GM21576 (cell line): ENCODE results near the gene KIF9.
A peak's percentile ranks its signal among the peaks of the same experiment; 100 is the strongest.
"Not testable (repeated sequence)": the region's sequence is repeated elsewhere in the genome, so short reads cannot be mapped to it uniquely, and the experiment has no call there.

Experiments
- ATAC-seq: cut with Tn5 transposase; IDR thresholded peaks from one replicate; pipeline ENCODE4 v1.9.1; 2021; ENCODE audit warnings: mild to moderate bottlenecking, moderate library complexity; ENCODE audit not compliant: unreplicated experiment

Gene KIF9

GRCh38 chr3:47294392-47294791 lies 11.8 kb upstream of the KIF9 start:
- no peak for ATAC-seq

GRCh38 chr3:47293822-47294221 lies 11.2 kb upstream of the KIF9 start:
- ATAC-seq, result no peak

DNA sequence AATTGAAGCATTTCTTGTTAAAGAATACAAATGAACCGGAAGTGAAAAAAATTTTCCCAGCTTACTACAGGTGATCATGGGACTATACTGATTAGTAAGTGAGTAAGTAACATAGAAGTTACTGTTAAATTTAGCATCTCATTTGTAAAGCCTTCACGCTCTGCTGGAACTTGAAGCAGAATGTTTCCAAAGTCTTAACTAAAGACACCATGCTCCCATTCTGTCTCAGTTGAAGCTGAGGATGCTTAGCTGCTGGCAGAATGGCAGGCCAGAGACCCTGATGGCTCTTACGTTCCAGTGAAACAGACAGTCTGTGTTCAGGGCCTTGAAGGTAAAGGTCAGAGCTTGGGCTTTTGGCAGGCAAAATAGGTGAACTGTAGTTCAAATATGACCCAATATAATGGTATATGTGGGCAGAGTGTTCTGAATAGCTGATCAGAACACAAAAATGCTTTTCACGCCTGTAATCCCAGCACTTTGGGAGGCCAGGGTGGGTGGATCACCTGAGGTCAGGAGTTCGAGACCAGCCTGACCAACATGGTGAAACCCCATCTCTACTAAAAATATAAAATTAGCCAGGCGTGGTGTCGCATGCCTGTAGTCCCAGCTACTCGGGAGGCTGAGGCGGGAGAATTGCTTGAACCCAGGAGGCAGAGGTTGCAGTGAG lies 9.3 kb upstream of the KIF9 start:
- ATAC-seq, result peak; percentile 55

DNA sequence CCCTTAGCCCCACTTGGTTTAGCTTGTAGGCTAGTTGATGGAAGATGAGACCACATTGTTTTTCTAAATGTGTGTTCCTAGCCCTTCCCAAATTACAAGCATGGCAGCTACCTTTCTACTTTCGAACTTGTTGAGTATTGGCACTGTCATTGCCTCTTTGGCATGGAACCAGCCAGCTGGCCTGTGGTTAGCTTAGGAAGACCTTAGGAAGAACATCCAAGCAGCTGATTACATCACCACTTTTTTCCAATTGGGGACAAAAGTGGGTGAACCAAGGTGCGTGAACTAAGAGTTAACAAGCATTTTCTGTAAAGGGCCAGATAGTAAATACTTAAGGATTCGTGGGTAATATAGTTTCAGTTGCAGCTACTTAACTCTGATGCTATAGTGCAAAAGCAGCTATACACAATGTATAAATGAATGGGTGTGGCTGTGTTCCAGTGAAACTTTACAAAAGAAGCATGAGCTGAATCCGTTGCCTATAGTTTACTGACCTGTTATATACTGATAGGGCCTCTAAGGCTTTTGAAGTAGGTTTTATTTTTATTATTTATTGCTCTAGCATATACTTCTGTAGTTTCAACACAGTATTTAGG lies 8.7 kb upstream of the KIF9 start:
- no peak for ATAC-seq

GRCh38 chr3:47288966-47289910 lies 6.6 kb upstream of the KIF9 start:
- ATAC-seq, result no peak

DNA sequence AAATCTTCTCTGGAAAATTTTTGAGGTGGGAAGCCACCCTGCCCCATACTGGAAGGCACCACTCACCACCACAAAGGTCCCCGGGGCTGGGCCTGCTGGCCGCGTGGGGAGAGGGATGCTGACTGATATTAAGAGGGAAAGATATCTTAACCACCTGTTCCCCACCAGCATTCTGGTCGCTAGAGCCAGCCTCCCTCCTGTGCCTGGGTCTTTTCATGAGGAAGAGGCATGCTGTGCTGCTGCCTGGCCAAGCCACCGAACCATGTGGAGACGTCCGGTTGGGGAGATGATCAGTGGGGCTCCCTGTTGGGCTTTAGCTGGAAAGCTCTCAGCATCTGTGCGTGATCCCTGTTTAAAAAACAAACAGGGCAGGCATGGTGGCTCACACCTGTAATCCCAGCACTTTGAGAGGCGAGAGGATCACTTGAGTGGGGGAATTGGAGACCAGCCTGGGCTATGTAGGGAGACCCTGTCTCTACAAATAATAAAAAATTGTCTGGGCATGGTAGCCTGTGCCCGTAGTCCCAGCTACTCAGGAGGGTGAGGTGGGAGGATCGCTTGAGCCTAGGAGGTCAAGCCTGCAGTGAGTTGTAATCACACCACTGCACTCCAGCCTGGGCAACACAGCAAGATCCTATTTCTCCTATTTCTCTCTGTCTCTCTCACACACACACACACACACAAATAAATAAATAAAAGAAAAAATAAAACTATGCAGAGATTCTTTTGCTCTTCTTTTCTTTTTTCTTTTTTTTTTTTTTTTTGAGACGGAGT lies 1.2 kb upstream of the KIF9 start:
- no peak for ATAC-seq

DNA sequence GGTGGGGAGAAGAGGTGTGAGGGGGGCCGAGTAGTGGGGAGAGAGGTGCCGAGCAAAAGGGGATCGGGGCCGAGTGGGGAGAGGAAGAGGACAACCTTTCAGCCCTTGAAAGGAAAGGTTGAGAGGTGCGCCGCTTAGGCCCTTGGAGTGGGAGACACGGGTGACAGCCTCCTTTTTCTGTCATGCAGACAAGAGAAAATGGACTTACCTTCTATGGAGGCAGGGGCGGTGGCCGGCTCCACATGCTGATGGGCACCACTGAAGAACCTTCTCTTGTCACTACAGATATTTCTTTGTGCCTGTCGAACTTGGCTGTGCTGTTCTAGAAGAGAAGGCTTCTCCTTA lies 566 bp upstream of the KIF9 start:
- no peak for ATAC-seq

- no peak for ATAC-seq
Observed at GRCh38 chr3:47280519-47280918, 2.1 kb downstream of the KIF9 start.

DNA sequence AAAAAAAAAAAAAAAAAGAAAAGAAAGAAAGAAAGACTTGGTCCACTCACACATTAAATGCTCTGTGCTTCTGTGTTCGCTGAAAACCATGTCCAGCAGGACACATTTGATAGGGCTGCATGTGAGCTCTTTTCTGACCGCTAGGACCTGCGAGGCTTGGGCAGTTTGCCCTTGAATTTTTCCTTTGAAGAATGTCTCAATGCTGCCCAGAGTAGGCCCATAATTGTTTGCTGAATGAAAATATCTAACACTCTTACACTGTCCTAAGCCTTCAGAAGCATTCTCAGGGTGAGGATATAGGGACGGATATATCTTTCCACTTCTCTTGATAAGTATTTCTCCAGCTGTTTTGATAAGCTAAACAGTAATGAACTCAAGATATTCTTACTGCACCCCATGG lies 6.0 kb downstream of the KIF9 start:
- no peak for ATAC-seq

DNA sequence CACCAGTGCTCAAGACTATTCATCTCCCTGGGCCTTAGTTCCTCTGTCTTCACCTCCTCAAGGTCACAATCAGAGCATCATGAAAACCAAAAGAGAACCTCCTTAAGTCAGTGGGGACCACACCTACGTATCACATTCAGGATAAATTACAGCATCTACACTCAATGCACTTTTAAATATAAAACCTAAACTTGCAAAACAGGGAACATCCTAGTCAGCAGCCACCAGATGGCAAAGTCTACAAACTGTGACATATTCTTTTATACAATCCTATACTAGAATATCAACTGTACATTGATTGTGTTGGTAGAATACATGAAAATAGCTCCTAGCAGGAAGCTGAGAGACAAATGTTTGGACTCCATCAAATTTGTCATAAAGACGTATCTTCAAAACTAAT lies 7.9 kb downstream of the KIF9 start:
- ATAC-seq, result no peak

GRCh38 chr3:47273564-47273963 lies 9.0 kb downstream of the KIF9 start:
- no peak for ATAC-seq

GRCh38 chr3:47270526-47270925 lies 12.1 kb downstream of the KIF9 start:
- ATAC-seq, result no peak

GRCh38 chr3:47267490-47267824 lies 15.1 kb downstream of the KIF9 start:
- ATAC-seq, result no peak

GRCh38 chr3:47266709-47267489 lies 15.7 kb downstream of the KIF9 start:
- no peak for ATAC-seq

DNA sequence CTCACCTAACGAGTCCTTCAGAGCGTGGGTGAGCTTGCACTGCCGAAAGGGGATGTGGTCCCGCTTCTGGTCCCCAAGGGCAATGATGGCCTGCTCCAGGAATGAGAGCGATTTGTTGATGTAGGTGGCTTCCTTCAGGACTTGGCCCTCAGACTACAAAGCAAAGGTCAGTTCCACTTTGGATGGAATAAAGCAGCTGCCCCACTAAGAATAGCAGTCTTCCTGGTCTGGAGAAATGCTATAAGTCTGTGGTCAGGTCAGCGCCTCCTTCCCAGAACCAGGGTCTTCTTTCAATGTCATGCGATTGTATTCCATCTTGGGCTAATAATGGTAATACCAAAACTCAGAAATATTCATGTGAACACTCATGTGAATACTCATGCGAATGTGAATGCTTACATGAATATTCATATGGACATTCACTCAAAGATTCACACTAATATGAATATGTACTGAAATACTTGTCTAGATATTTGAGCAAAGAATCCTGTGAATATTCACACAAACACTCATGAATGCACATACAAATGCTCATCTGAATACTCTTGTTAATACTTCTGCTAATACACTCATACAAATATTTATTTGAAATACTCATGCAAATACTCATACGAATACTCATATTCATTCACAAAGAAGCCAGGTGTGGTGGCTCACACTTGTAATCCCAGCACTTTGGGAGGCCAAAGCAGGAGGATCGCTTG lies 16.7 kb downstream of the KIF9 start:
- ATAC-seq, result no peak

GRCh38 chr3:47265008-47265407 lies 17.6 kb downstream of the KIF9 start:
- no peak for ATAC-seq

- no peak for ATAC-seq
Observed at GRCh38 chr3:47261301-47261700, 21.3 kb downstream of the KIF9 start.

DNA sequence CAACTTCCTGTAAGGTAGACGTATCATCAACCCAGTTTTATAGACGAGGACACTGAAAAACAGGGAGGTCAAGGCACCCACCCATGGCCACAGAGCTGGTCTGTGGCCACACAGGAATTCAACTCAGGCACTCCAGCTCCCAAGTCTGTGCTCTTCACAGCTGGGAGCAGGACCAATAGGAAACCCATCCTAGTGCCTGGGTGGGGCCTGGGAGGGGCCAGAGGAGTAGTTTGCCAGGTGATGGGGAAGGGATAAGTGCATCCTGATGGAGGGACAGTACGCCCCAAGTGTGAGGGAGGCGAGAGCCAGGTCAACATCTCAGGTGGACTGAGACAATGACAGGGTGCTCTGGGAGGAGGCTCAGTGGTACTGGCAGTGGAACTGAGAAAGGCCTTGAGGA lies 22.0 kb downstream of the KIF9 start:
- no peak for ATAC-seq

- ATAC-seq, result no peak
Observed at GRCh38 chr3:47259114-47259513, 23.5 kb downstream of the KIF9 start.

DNA sequence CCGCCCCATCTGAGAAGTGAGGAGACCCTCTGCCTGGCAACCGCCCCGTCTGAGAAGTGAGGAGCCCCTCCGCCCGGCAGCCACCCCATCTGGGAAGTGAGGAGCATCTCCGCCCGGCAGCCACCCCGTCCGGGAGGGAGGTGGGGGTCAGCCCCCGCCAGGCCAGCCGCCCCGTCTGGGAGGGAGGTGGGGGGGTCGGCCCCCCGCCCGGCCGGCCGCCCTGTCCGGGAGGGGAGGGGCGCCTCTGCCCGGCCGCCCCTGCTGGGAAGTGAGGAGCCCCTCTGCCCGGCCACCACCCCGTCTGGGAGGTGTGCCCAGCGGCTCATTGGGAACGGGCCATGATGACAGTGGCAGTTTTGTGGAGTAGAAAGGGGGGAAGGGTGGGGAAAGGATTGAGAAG lies 26.3 kb downstream of the KIF9 start:
- not testable (repeated sequence) for ATAC-seq
